Mononuclear cell (primary cell): ENCODE data around the gene P2RY2. TPM values are rescaled to one million over a fixed set of nuclear protein-coding genes. Genes with fewer than 3 reads are reported as not detected.
"Not testable (repeated sequence)": the region's sequence is repeated elsewhere in the genome, so short reads cannot be mapped to it uniquely, and the experiment has no call there.

Experiments
- H3K27me3 ChIP-seq: 2 replicates; pipeline ENCODE4 v1.6.0; 2011; ENCODE audit warnings: low read length, control low read depth; ENCODE audit not compliant: insufficient read depth
- H3K4me1 ChIP-seq: 2 replicates; pipeline ENCODE4 v1.5.1; 2011; ENCODE audit warnings: mild to moderate bottlenecking, low read length, control low read depth; ENCODE audit not compliant: insufficient read depth
- H3K4me3 ChIP-seq: 2 replicates; pipeline ENCODE4 v1.5.1; 2011; ENCODE audit warnings: mild to moderate bottlenecking, low read length, moderate library complexity
- H3K9me3 ChIP-seq: 2 replicates; pipeline ENCODE4 v1.5.1; 2011; ENCODE audit warnings: low read depth, mild to moderate bottlenecking, control low read depth, low read length
- total RNA-seq: library from RNA; depleted of rRNA; stranded (reverse); fragments of >200 nt; gene quantifications from one replicate; pipeline ENCODE4 v1.2.3, GENCODE V29; 2012

Gene P2RY2
- total RNA-seq, 1 donor, result 2.4 TPM

DNA sequence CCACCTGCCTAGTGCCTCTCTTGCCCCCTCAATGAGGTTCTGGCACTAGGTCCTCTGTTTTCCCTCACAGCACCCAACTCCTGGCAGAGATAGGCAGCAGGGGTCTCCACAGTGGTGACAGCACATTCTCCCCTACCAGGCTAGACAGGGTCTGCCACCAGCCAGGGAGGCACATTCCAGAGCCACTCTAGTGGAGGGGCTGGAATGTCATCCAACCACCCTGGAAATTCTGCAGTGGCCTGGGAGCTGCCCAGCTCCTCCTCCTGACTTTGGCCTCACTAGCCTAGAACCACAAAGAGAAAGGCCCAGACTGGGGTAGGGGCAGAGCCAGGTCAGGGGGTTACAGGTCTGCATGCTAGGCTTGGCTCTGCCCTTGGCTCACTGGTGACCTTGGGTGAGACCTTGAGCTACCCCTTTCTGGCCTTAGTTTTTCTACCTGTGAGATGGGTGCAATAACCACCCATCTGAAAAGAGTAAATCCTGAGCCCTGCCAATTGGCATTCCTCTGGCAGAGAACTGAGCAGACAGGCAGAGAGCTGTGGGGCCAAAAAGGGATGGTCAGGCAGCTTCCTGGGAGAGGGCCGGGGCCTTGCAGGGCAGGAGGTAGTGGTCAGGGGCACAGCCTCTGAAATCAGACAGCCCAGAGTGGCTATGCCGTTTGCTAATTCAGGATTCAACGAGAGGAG, 7.1 kb downstream of the P2RY2 start:
- Histone ChIP-seq H3K27me3 (no peaks in the 10 kb centered on the region), H3K4me3 (no peak overlapping the region)

DNA sequence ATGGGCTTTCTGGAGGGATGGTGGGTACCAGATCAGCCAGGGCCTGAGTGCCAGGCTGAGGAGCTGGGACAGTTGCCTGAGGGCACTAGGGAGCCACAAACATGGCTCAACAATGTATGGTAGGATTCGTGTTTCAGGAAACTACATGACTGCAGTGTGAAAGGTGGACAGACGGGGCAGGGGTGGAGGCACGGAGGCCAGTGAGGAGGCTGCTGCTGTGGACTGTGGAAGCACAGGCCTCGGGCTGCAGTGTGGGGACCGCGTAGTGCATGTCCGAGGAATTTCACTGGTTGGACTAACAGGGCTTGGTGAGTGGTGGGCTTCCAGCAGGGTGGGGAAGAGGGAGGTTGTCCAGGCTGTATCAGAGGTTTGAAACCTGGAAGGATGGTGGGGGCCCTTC, 7.8 kb downstream of the P2RY2 start:
- Histone ChIP-seq H3K9me3 (no peaks in the 10 kb centered on the region), H3K4me1 (peaks cover 11% of the 10 kb centered on the region), H3K4me3 (no peak overlapping the region), H3K27me3 (no peaks in the 10 kb centered on the region)

More for the DNA sequence above, 7.1 kb downstream of the P2RY2 start:
- Histone ChIP-seq H3K4me1 (peaks cover 18% of the 10 kb centered on the region), H3K9me3 (no peaks in the 10 kb centered on the region)

DNA sequence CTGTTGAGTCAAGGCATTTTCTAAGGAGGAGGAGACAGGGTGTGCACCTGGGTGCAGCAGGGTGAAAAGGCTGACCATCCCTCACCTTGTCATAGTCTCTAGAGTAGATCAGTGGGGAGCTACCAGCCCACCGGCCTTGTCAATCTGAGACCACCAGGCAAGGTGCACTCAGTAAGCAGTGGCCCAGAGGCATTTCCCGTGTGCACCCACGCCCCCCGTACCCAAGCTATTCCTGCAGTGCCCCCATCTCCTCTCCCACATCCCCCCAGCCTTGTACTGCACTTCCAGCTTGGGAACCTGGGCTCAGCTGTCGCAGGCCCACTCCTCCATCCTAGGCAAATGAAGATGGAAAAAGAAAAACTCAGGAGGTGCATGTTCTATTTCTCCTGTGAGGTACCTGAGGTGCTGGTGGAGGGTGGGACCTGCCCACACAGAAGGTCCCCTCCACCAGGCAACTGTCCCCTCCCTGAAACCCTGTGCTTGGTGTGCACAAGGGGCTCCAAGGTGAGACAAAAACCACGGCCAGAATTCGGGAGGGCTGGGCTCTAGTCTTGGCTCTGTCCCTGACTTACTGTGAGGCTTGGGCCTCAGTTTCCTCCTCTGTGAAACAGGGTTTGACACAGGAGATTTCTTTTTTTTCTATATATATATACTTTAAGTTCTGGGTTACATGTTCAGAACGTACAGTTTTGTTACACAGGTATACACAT, 8.4 kb downstream of the P2RY2 start:
- H3K9me3 ChIP-seq, result no peaks in the 10 kb centered on the region
- peaks cover 5% of the 10 kb centered on the region for H3K4me1 ChIP-seq
- H3K4me3 ChIP-seq, result no peak overlapping the region
- no peaks in the 10 kb centered on the region for H3K27me3 ChIP-seq

DNA sequence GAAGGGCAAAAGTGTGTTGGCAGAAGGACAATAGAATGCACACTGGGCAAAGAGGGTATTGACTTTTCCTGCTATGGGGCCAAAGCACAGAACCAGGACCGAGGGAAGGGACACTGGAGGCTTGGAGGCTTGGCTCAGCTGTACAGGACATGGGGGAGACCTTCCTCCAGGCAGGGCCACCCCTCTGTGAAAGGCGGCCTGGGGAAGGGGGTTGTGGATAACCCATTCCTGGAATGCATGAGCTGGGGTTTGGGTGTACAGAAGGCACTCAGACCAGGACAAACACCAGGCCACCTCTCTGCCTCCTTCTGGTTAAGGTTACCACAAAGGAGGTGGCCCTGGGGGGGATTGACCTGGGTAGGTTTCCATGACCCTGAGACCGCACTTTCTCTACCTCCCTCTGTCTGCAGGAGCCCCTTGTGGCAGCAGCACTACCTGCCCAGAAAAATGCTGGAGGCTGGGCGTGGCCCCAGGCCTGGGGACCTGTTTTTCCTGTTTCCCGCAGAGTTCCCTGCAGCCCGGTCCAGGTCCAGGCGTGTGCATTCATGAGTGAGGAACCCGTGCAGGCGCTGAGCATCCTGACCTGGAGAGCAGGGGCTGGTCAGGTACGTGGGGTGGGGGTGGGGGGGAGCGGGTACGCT, 9.6 kb downstream of the P2RY2 start:
- Histone ChIP-seq H3K4me1 (no peaks in the 10 kb centered on the region), H3K27me3 (no peaks in the 10 kb centered on the region), H3K4me3 (no peak overlapping the region), H3K9me3 (no peaks in the 10 kb centered on the region)

DNA sequence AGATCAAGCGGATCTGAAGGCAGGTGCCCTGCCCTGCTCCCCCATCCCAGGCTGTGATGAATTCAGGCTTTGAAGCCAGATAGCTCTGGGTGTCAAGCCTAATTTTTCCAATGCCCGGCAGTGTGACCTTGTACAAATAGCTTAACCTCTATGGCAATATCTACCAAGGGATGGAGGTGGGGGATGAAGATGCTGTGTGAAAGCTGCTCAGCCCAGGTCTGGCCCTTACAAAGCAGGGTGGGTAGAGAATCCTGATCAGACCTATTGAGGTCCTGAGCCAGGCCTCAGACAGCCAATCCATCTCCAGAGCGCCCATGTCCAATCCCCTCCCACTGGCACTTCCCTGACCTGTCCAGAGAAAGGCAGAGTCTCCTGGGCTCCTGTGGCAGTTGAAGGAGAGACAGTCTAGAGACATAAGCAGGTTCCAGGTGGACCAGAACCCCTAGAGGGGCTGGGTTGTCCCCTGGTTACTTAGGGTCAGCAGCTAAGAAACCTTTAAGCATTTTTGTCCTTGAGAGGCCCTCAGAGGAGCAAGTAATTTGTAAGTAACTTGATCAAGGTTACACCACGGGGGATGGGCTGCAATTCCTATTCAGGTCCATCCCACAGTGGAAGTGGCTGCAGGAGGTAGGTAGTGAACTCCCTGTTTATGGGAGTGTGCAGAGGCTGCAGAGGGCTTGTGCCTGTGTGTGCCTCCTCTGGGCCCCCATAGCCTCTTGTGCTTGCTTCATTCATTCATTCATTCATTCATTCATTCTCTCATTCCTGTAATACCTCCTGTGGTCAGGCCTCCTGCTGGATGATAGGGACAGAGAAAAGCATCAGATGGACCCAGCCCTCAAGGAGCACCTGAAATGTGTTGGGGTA, 10.4 kb downstream of the P2RY2 start:
- H3K4me1 ChIP-seq, result no peaks in the 10 kb centered on the region
- no peaks in the 10 kb centered on the region for H3K27me3 ChIP-seq
- H3K4me3 ChIP-seq, result no peak overlapping the region
- H3K9me3 ChIP-seq, result no peaks in the 10 kb centered on the region

DNA sequence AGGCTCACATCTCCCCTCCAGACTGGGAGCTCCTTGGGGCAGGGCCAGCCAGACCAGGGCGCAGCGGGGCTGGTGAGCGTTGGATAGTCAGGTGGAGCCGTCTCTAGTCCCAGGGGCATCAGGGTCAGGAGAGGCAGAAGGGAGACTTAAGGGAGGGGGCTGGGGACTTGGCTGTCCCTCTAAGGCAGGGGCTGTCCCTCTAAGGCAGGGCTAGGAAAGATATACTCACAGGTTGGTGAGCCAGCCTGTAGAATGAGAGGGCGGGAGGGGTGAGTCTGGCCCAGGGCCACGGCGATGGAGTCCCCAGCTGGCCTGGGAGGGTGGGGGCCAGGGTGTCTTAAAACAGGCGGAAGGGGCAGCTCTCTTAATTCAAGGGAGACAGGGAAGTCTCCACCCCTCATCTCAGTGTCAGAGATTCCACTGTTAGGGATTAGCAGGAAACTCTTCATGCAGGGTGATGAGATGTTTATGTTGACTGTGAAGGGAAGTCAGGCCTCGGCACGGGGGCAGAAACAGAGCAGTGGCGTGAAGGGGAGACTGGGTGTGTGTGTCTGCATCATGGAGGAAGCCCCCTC, 11.3 kb downstream of the P2RY2 start:
- no peaks in the 10 kb centered on the region for H3K27me3 ChIP-seq
- no peak overlapping the region for H3K4me3 ChIP-seq
- no peaks in the 10 kb centered on the region for H3K9me3 ChIP-seq
- no peaks in the 10 kb centered on the region for H3K4me1 ChIP-seq

DNA sequence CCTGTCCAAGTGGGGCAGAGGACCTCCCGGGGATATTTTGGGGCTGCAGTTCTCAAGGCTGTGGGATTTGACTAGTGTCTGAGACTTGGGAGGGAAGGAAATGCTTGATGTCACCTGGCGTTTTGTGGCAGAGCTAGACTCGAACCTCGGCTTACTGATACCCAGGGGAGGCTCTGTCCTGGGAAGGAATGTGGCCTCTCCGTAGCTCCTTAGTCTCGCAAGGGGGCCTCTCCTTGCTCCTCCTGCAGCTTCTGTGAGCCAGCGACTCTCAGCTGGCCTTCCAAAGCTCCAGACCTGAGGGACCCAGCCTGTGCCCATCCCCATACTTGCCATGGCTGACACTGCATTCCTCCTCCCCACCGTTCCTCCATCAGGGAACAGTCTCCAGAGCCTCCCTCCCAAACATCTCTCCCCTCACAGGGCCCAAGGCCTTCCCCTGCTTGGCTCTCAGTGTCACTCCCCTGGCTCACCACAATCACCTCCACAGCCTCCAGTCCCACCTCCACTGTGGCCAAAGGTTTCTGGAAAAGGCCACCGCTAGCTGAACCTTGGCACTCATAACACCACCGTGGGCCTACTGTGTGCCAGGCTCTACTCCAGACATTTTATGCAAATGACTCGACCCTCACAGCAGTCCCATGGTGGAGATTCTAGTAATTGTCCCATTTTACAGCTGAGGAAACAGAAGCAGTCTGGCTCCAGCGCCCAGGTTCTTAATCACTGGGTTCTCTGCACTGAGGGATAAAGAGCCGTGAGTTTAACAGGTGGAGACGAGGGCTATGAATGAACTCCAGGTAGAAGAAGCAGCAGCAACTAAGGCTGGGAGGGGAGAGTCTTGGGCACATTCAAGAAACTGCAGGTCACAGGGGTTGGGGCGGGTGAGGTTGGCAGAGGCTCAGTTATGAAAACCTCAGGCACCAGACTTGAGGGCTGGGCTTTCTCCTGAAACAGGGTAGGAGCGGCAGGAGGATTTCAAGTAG, 12.1 kb downstream of the P2RY2 start:
- H3K4me1 ChIP-seq, result no peaks in the 10 kb centered on the region
- no peaks in the 10 kb centered on the region for H3K9me3 ChIP-seq

DNA sequence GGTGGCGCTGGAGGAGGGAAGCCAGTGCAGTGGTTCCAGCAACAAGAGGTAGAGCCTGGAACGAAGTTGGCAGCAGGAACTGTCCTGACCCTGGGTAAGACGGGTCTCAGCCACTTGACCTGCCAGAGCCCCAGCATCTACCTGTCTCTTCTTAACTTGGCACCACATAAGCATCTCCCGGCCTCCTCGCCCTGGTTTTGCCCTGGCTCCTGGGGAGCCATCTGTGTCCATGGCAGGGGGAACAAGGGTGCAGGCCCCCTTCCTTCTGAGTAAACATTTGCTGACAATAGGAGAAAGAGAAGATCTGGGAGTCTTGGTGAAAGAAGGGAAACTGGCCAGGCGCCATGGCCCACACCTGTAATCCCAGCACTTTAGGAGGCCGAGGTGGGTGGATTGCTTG, 12.8 kb downstream of the P2RY2 start:
- Histone ChIP-seq H3K4me1 (no peaks in the 10 kb centered on the region), H3K4me3 (no peak overlapping the region), H3K9me3 (no peaks in the 10 kb centered on the region), H3K27me3 (no peaks in the 10 kb centered on the region)

More for the DNA sequence above, 12.1 kb downstream of the P2RY2 start:
- Histone ChIP-seq H3K27me3 (no peaks in the 10 kb centered on the region), H3K4me3 (no peak overlapping the region)

DNA sequence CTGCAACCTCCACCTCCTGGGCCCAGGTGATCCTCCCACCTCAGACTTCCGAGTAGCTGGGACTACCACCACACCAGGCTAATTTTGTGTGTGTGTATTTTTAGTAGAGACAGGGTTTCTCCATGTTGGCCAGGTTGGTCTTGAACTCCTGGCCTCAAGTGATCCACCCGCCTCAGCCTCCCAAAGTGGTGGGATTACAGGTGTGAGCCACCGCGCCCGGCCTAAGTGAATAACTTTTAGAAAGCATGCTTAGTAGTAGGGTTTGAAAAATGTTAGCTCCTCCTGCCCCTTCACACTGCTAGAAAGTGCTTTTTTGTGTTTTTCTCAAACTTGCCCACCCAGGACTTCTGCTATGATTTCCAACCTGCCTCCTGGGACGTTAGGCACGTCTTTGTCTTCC, 14.4 kb downstream of the P2RY2 start:
- not testable (repeated sequence) for H3K9me3 ChIP-seq, H3K27me3 ChIP-seq, H3K4me1 ChIP-seq, H3K4me3 ChIP-seq

DNA sequence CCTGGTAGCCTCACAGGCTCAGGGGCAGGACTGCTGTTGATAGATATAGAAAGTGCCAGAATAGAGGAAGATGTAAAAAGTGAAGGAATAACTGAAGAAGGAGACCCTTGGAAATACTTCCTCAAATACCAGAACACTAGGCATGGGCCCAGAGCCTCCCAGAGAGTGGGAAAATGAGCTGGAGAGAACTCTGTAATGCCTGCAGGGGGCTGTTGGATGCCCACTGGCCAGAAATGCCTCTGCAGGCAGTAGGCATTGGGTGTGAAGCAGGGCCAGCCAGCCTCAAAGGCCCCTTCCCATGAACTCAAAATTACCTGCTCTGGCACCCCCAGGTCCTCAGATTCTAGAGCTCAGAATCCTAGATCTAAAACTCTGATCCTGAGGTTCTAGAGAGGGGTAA, 15.1 kb downstream of the P2RY2 start:
- no peaks in the 10 kb centered on the region for H3K9me3 ChIP-seq
- no peaks in the 10 kb centered on the region for H3K4me1 ChIP-seq
- H3K27me3 ChIP-seq, result no peaks in the 10 kb centered on the region
- no peak overlapping the region for H3K4me3 ChIP-seq

DNA sequence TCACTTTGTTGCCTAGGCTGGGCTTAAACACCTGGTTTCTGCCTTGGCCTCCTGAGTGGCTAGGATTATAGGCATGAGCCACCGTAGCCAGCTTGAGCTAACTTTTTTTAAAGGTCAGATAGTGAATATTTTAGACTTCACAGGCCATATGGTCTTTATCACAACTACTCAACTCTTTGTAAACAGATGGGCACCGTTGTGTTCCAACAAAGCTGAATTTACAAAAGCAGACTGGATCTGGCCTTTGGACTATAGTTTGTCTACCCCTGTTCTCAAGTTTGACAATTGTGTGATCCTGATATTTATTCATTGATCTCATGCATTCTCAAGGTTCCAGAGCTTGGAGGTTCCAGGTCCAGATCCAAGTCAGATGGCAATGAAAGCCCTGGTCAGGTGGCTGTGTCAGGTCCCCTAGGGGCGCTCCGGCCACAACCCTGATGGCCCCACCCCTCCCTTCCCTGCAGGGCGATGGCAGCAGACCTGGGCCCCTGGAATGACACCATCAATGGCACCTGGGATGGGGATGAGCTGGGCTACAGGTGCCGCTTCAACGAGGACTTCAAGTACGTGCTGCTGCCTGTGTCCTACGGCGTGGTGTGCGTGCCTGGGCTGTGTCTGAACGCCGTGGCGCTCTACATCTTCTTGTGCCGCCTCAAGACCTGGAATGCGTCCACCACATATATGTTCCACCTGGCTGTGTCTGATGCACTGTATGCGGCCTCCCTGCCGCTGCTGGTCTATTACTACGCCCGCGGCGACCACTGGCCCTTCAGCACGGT, 15.8 kb downstream of the P2RY2 start:
- Histone ChIP-seq H3K4me3 (no peak overlapping the region), H3K27me3 (no peaks in the 10 kb centered on the region), H3K9me3 (no peaks in the 10 kb centered on the region), H3K4me1 (no peaks in the 10 kb centered on the region)

DNA sequence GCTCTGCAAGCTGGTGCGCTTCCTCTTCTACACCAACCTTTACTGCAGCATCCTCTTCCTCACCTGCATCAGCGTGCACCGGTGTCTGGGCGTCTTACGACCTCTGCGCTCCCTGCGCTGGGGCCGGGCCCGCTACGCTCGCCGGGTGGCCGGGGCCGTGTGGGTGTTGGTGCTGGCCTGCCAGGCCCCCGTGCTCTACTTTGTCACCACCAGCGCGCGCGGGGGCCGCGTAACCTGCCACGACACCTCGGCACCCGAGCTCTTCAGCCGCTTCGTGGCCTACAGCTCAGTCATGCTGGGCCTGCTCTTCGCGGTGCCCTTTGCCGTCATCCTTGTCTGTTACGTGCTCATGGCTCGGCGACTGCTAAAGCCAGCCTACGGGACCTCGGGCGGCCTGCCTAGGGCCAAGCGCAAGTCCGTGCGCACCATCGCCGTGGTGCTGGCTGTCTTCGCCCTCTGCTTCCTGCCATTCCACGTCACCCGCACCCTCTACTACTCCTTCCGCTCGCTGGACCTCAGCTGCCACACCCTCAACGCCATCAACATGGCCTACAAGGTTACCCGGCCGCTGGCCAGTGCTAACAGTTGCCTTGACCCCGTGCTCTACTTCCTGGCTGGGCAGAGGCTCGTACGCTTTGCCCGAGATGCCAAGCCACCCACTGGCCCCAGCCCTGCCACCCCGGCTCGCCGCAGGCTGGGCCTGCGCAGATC, 16.5 kb downstream of the P2RY2 start:
- Histone ChIP-seq H3K4me1 (no peaks in the 10 kb centered on the region), H3K27me3 (no peaks in the 10 kb centered on the region), H3K4me3 (no peak overlapping the region), H3K9me3 (no peaks in the 10 kb centered on the region)
